ENCODE results near the gene FRMD4B.

- no peak for TF ChIP-seq CTCF (IDR thresholded peaks at IDR 0.05)
- TF ChIP-seq EZH2 (IDR thresholded peaks at IDR 0.05): no peak
- no peak for TF ChIP-seq EZH2phosphoT487 (IDR thresholded peaks at IDR 0.05)
These were observed 220.1 kb downstream of the FRMD4B start for GRCh38 chr3:69165744-69166143.

Measured in neural progenitor cell (in vitro differentiated cells).